Measurements from ENCODE around the gene CLEC4G. TPM values are rescaled to one million over a fixed set of nuclear protein-coding genes. Genes with fewer than 3 reads are reported as not detected.

Gene CLEC4G
- polyA plus RNA-seq, 1 donor from 2014 or later = not detected

- H2AFZ ChIP-seq (ENCODE audit: low read depth, low read length) = no peak overlapping the region
- no peaks in the 10 kb centered on the region for H3F3A ChIP-seq (ENCODE audit: insufficient read depth, low read length, poor library complexity, severe bottlenecking)
- H3K36me3 ChIP-seq (ENCODE audit: insufficient read depth, low read length) = no peaks in the 10 kb centered on the region
- peaks cover 69% of the 10 kb centered on the region for H3K27me3 ChIP-seq (ENCODE audit: insufficient read depth, low read depth, low read length)
- H3K4me2 ChIP-seq (ENCODE audit: low read length) = no peak overlapping the region
- no peaks in the 10 kb centered on the region for H3K9me2 ChIP-seq (ENCODE audit: insufficient read depth, low read length)
- no peak overlapping the region for H3K9ac ChIP-seq (ENCODE audit: low read length)
- no peaks in the 10 kb centered on the region for H3K79me2 ChIP-seq (replicated peaks; ENCODE audit: insufficient read depth, low read length)
- H3K9me3 ChIP-seq (ENCODE audit: low read length) = no peaks in the 10 kb centered on the region
- no peak overlapping the region for H3K4me3 ChIP-seq (ENCODE audit: low read length)
- H4K20me1 ChIP-seq (ENCODE audit: insufficient read depth) = no peaks in the 10 kb centered on the region
- TF ChIP-seq CTCF (IDR thresholded peaks at IDR 0.05; ENCODE audit: poor library complexity, severe bottlenecking) = no peak
- no peak for TF ChIP-seq TAF1 (IDR thresholded peaks at IDR 0.05; ENCODE audit: low read depth)
- TF ChIP-seq SMC3 (conservative IDR thresholded peaks at IDR 0.05; ENCODE audit: poor library complexity) = no peak
- TF ChIP-seq RAD21 (conservative IDR thresholded peaks at IDR 0.05) = no peak
- no peak for TF ChIP-seq EP300 (conservative IDR thresholded peaks at IDR 0.05; ENCODE audit: poor library complexity, severe bottlenecking)
- no peak for TF ChIP-seq POLR2AphosphoS5 (IDR thresholded peaks at IDR 0.05)
- TF ChIP-seq EZH2 (IDR thresholded peaks at IDR 0.05; ENCODE audit: borderline replicate concordance, insufficient read depth, low read length, poor library complexity, severe bottlenecking) = no peak
- no peak for TF ChIP-seq MXI1 (conservative IDR thresholded peaks at IDR 0.05; ENCODE audit: poor library complexity, severe bottlenecking)
- TF ChIP-seq REST (IDR thresholded peaks at IDR 0.05; ENCODE audit: borderline replicate concordance) = no peak
- H3K27ac ChIP-seq (ENCODE audit: low read length) = no peak overlapping the region
Measured at GRCh38 chr19:7731615-7732014, 295 bp downstream of the CLEC4G start.

GRCh38 chr19:7731218-7731595, 703 bp downstream of the CLEC4G start:
- Histone ChIP-seq H3F3A (ENCODE audit: insufficient read depth, low read length, poor library complexity, severe bottlenecking) (no peaks in the 10 kb centered on the region), H3K4me3 (ENCODE audit: low read length) (no peak overlapping the region), H3K36me3 (ENCODE audit: insufficient read depth, low read length) (no peaks in the 10 kb centered on the region), H3K27me3 (ENCODE audit: insufficient read depth, low read depth, low read length) (peaks cover 69% of the 10 kb centered on the region), H3K9ac (ENCODE audit: low read length) (no peak overlapping the region), H2AFZ (ENCODE audit: low read depth, low read length) (no peak overlapping the region), H3K9me3 (ENCODE audit: low read length) (no peaks in the 10 kb centered on the region), H3K27ac (ENCODE audit: low read length) (no peak overlapping the region), H3K79me2 (replicated peaks; ENCODE audit: insufficient read depth, low read length) (no peaks in the 10 kb centered on the region), H3K4me2 (ENCODE audit: low read length) (no peak overlapping the region), H3K9me2 (ENCODE audit: insufficient read depth, low read length) (no peaks in the 10 kb centered on the region), H4K20me1 (ENCODE audit: insufficient read depth) (no peaks in the 10 kb centered on the region)
- TF ChIP-seq RAD21 (conservative IDR thresholded peaks at IDR 0.05) (no peak), MXI1 (conservative IDR thresholded peaks at IDR 0.05; ENCODE audit: poor library complexity, severe bottlenecking) (no peak), SMC3 (conservative IDR thresholded peaks at IDR 0.05; ENCODE audit: poor library complexity) (no peak), TAF1 (IDR thresholded peaks at IDR 0.05; ENCODE audit: low read depth) (no peak), REST (IDR thresholded peaks at IDR 0.05; ENCODE audit: borderline replicate concordance) (no peak), CTCF (IDR thresholded peaks at IDR 0.05; ENCODE audit: poor library complexity, severe bottlenecking) (no peak), EP300 (conservative IDR thresholded peaks at IDR 0.05; ENCODE audit: poor library complexity, severe bottlenecking) (no peak), POLR2AphosphoS5 (IDR thresholded peaks at IDR 0.05) (no peak)

Measured in neural cell (in vitro differentiated cells).